PC-3 (cell line): ENCODE results near the gene LURAP1L.

Source experiments
- EZH2 ChIP-seq: fragments of 300-600 bp; sonication (generic); IDR thresholded peaks from one replicate; pipeline ENCODE4 v1.6.1; 2017; ENCODE audit warnings: antibody characterized with exemption, mild to moderate bottlenecking, low read length; ENCODE audit not compliant: unreplicated experiment
- TF ChIP-seq, protein P1 (sequence below): fragments of 300-600 bp; sonication (generic); conservative IDR thresholded peaks from 2 replicates; pipeline ENCODE4 v1.5.1; 2017; ENCODE audit warnings: antibody characterized with exemption, low read depth, mild to moderate bottlenecking, low read length

DNA sequence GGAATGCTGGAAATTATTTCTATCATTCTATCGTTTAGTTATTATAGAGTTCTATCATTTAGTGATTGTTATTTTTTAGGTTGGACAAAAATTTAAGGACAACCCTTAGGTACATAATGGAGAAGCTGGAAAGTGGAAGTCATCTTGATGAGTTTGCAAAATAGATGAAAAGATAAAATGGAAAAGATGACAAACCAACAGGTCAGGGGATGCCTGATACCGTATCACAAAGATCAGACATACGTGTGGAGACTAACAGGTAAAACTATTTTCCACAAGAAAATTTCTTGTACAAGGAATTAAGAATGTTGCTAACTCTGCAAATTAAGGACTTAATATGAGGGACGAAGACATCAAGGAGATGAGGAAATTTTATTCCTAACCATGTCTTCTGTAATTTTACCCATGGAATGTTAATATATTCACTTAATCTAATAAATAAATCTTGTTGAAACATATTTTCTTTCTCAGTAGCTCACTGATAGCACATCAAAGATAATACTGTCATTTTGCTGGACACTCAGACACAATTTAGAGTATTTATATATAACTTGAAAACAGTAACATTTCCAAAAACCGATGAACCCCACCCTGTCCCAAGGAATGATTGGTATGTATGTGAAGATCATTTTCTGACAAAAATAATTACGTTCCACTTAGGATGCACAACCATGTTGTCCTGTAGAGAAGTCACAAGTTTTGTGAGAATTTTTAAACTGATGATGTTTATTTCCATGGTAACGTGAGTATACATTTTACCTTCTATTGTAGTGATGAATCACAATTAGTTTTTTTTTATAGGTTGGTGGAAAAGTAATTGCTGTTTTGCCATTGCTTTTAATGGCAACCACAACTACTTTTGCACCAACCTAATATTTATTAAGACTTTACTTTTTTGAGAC lies 2.6 kb downstream of the LURAP1L start:
- TF ChIP-seq, protein P1, sequence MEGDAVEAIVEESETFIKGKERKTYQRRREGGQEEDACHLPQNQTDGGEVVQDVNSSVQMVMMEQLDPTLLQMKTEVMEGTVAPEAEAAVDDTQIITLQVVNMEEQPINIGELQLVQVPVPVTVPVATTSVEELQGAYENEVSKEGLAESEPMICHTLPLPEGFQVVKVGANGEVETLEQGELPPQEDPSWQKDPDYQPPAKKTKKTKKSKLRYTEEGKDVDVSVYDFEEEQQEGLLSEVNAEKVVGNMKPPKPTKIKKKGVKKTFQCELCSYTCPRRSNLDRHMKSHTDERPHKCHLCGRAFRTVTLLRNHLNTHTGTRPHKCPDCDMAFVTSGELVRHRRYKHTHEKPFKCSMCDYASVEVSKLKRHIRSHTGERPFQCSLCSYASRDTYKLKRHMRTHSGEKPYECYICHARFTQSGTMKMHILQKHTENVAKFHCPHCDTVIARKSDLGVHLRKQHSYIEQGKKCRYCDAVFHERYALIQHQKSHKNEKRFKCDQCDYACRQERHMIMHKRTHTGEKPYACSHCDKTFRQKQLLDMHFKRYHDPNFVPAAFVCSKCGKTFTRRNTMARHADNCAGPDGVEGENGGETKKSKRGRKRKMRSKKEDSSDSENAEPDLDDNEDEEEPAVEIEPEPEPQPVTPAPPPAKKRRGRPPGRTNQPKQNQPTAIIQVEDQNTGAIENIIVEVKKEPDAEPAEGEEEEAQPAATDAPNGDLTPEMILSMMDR: no peak
- no peak for TF ChIP-seq EZH2
